SKM-1 treated with dmso at 0.1 percent for 144 hours (cell line): ENCODE measurements around the gene SDK1.

ENCODE experiments used
- DNase-seq: peaks from one replicate; lab custom pipeline; 2025; ENCODE audit not compliant: unreplicated experiment; lab: John Stamatoyannopoulos, UW

Gene SDK1

GRCh38 chr7:4189131-4189570, 888.1 kb downstream of the SDK1 start:
- DNase-seq, result no peak

GRCh38 chr7:4190010-4190981, 889.2 kb downstream of the SDK1 start:
- no peak for DNase-seq

GRCh38 chr7:4191046-4191445, 890.0 kb downstream of the SDK1 start:
- no peak for DNase-seq

- no peak for DNase-seq
These were observed 890.5 kb downstream of the SDK1 start for GRCh38 chr7:4191525-4191924.

- DNase-seq, result no peak
These were observed 894.6 kb downstream of the SDK1 start for GRCh38 chr7:4195660-4196059.

GRCh38 chr7:4196121-4196819, 895.2 kb downstream of the SDK1 start:
- no peak for DNase-seq

- DNase-seq, result no peak
These were observed 897.2 kb downstream of the SDK1 start for GRCh38 chr7:4198301-4198700.

- no peak for DNase-seq
These were observed 899.6 kb downstream of the SDK1 start for GRCh38 chr7:4200546-4201094.

GRCh38 chr7:4201566-4201965, 900.5 kb downstream of the SDK1 start:
- no peak for DNase-seq

GRCh38 chr7:4202154-4202736, 901.2 kb downstream of the SDK1 start:
- no peak for DNase-seq

GRCh38 chr7:4202954-4203353, 901.9 kb downstream of the SDK1 start:
- no peak for DNase-seq

- no peak for DNase-seq
These were observed 902.8 kb downstream of the SDK1 start for GRCh38 chr7:4203626-4204512.

- DNase-seq, result no peak
These were observed 903.6 kb downstream of the SDK1 start for GRCh38 chr7:4204513-4205165.

GRCh38 chr7:4205828-4206227, 904.8 kb downstream of the SDK1 start:
- DNase-seq, result no peak

GRCh38 chr7:4207011-4207410, 906.0 kb downstream of the SDK1 start:
- no peak for DNase-seq

GRCh38 chr7:4208086-4208485, 907.0 kb downstream of the SDK1 start:
- DNase-seq, result no peak

- no peak for DNase-seq
These were observed 907.5 kb downstream of the SDK1 start for GRCh38 chr7:4208586-4208985.

GRCh38 chr7:4209126-4209525, 908.1 kb downstream of the SDK1 start:
- DNase-seq, result no peak

GRCh38 chr7:4209966-4210365, 908.9 kb downstream of the SDK1 start:
- no peak for DNase-seq

GRCh38 chr7:4210821-4211220, 909.8 kb downstream of the SDK1 start:
- DNase-seq, result no peak
